ENCODE results near the gene PLEKHA4.
"Not testable (repeated sequence)": the region's sequence is repeated elsewhere in the genome, so short reads cannot be mapped to it uniquely, and the experiment has no call there.

The PLEKHA4 gene, protein sequence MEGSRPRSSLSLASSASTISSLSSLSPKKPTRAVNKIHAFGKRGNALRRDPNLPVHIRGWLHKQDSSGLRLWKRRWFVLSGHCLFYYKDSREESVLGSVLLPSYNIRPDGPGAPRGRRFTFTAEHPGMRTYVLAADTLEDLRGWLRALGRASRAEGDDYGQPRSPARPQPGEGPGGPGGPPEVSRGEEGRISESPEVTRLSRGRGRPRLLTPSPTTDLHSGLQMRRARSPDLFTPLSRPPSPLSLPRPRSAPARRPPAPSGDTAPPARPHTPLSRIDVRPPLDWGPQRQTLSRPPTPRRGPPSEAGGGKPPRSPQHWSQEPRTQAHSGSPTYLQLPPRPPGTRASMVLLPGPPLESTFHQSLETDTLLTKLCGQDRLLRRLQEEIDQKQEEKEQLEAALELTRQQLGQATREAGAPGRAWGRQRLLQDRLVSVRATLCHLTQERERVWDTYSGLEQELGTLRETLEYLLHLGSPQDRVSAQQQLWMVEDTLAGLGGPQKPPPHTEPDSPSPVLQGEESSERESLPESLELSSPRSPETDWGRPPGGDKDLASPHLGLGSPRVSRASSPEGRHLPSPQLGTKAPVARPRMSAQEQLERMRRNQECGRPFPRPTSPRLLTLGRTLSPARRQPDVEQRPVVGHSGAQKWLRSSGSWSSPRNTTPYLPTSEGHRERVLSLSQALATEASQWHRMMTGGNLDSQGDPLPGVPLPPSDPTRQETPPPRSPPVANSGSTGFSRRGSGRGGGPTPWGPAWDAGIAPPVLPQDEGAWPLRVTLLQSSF

DNA sequence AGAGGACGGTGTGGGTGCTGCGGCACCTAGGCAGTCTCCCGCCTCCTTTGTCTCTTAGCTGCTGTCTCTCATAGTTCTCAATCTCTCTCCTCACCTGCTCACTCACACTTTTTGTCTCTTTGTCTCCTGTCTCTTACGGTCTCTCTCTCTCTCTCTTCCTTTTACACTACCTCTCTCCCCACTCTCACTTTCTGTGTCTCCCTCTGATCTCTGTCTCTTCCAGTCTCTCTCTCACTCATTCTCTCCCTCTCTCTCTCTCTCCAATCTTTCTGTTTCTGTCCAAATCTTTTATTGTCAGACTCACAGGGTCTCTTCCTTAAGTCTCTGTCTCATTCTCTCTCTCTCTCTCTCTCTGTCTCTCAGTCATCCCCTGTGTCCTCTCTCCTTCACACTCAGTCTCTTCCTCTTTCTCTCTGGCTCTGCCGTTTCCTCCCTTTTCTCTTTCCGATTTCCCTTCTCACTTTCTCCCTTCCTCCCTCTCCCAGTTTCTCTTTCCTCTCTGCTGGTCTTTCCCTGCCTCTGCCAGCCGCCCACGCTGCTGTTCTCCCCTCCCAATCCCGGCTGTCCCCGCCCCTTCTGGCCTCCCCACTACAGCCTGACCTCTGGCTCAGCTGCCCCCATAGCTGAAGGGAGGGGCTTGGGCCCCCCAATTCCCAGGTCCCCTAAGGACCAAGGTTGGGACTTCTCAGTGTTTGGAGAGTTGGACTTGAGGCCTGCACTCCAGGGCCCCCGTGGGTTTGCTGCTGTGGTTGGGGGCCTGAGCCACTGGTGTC is at the start of gene PLEKHA4:
PLEKHA4 (minus strand) TSS at position 504 of the 773 bp plus-strand sequence. CDS start 997 bp downstream, outside the sequence.
- no peak for DNase-seq

DNA sequence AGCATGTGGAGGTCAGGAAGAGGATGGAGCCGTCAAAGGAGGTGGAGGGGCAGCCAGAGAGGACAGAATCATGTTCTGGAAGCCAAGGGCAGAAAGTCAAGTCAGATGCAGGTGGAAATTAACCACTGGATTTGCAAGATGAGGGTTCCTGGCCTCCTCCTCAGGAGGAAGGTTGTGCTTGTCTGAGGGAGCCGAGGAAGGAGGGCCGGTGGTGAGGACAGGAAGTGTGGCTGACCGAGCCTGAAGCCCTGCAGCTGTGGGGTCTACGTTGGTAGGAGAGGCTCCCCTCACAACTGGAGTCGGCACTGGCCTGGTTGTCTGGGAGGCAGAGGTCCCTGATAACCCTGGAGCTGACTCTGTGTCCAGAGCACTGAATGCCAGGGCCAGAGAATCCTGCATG is 49.7 kb upstream of the PLEKHA4 start:
- DNase-seq: no peak

DNA sequence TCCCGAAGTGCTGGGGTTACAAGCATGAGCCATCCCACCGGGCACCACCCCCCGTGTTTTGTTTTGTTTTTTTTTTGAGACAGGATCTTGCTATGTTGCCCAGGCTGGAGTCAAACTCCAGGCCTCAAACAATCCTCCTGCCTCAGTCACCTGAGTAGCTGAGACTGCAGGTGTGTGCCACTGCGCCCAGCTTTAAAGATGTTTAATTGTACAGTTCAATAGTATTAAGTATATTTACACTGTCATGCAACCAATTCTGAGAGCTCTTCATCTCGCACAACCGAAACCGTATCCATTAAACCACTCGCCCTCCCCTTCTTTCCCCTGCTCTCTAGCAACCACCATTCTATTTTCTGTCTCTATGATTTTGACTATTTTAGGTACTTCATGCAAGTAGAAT is 47.3 kb upstream of the PLEKHA4 start:
- DNase-seq: no peak

DNA sequence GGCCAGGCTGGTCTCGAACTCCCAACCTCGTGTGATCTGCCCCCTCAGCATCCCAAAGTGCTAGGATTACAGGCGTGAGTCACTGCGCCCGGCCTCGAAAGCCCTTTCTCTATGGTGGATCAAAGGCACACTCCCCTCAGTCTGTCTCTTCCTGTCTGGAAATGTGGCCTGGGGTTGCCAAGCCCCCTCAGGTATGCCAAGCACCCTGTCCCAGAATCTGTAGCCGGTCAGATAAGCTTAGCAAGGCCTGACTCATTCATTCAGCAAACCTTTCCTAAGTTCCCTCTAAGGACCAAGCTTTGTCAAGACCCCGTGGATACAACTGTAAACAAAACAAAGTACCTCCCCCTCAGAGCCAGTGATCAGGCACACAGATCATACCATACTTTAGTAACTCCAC is 45.8 kb upstream of the PLEKHA4 start:
- no peak for DNase-seq

DNA sequence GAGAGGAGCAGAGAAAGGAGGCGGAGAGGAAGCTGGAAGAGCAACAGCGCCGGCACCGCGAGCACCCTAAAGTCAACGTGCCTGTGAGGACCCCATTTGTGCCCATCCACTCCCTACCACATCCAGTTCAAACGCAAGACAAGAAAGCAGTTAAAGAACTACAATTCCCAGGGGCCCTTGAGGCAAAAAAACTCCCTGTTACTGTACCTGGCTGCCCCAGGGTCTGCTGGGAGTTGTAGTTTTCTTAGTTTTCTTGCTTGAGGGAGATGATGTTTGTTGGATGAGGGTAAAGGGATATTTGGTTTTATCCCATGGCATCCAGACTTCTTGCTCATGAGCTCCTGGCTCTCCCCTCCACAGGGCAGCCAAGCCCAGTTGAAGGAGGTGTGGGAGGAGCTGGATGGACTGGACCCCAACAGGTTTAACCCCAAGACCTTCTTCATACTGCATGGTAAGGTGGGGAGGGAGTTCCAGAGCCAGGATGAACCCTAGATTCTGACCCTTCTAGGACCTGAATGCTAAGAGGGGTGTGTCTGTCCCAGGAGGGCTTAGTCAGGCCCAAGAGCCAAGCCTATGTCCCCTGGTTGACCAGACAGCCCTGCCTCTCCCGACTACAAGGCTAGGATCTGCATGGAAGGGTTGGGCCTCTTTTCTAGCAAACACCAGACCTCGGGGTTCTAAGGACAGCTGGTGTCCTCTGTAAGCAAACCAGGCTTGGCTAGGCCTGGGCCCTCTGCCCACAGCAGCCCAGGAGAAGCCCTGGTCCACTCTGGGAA is 44.9 kb upstream of the PLEKHA4 start:
- DNase-seq: no peak

DNA sequence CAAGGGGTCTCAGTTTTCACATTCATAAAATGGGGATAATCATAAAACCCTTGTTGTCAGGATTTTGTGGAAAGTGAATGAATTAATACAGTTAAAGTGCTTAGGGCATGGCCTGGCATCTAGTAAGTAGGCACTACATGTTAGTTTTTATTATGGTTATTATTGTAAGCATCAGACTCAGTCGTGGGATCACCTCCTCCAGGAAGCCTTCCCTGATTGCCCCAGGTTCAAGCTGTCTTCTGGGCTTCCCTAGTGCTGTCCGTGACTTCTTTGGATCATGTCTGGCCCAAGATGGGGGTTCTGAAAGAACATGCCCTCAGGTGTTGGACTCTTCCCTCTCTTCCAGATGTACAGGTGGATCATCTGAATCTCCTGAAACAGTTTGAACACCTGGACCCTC is 42.4 kb upstream of the PLEKHA4 start:
- no peak for DNase-seq

DNA sequence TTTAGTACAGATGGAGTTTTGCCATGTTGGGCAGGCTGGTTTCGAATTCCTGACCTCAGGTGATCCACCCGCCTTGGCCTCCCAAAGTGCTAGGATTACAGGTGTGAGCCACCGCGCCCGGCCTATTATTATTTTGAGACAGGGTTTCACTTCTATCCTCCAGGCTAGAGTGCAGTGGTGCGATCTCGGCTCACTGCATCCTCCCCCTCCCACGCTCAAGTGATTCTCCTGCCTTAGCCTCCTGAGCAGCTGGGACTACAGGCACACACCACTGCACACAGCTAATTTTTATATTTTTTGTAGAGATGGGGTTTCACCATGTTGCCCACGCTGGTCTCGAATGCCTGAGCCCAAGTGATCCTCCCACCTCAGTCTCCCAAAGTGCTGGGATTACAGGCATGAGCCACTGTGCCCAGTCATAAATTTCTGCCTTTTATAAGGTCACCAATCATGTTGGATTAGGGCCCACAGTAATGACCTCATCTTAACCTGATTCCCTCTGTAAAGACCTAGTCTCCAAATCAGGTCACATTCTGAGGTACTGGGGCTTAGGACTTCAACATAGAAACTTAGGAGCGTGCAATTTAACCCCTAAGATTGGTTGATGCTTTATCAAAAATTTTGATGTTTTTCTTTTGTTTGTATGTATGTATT is 41.1 kb upstream of the PLEKHA4 start:
- not testable (repeated sequence) for DNase-seq

DNA sequence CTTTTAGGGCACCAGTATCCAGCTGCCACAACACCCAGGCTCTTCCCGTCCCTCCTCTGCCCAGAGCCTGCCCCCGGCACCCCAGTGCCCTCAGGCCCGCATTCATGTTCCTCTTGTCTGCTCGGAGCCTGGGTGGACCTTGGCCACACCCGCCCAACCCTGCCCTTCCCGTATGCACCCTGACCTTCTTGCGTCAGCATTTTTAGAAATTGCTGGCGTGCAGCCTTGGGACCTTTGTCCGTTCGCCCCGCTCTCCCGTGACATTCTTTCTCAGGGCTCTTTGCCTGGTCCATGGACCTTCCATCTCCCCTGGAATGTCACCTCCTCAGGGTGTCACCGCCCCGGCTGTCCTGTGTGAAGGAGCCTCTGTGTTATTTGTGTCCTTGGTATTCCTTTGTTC is 39.3 kb upstream of the PLEKHA4 start:
- no peak for DNase-seq

DNA sequence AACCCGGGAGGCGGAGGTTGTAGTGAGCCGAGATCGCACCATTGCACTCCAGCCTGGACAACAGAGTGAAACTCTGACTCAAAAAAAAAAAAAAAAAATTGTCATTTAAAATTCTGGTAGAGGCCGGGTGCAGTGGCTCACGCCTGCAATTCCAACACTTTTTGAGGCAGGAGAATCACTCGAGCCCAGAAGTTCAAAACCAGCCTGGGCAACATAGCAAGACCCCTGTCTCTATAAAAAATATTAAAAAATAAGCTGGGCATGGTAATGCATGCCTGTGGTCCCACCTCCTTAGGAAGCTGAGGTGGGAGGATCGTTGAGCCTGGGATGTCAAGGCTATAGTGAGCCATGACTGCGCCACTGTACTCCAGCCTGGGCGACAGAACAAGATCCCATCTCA is 37.9 kb upstream of the PLEKHA4 start:
- no peak for DNase-seq

DNA sequence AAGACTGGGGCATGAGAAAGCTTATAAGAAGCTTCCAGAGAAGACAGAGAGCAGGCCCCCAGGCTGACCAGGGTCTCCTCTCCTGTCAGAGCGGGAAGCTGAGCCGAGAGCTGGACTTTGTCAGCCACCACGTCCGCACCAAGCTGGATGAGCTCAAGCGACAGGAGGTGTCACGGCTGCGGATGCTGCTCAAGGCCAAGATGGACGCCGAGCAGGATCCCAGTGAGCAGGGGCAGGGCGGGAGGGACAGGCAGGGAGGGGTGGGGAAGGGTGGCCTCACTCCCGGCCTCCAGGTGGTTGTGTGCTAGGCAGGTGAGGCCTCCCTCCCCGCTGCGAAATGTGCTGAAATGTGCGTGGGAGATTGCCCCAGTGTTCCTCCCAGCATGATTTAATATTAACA is 37.2 kb upstream of the PLEKHA4 start:
- no peak for DNase-seq

DNA sequence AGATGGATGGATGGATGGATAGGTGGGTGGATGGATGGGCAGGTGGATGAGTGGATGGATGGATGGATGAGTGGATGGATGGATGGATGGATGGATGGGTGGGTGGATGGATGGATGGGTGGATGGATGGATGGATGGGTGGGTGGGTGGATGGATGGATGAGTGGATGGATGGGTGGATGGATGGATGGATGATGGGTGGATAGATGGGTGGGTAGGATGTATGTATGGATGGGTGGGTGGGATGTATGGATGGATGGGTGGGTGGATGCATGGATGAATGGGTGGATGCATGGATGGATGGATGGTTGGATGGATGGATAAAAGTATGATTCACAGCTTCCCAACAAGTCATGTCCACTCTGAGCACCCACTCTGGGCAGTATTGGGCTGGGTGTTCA is 35.4 kb upstream of the PLEKHA4 start:
- DNase-seq: not testable (repeated sequence)

DNA sequence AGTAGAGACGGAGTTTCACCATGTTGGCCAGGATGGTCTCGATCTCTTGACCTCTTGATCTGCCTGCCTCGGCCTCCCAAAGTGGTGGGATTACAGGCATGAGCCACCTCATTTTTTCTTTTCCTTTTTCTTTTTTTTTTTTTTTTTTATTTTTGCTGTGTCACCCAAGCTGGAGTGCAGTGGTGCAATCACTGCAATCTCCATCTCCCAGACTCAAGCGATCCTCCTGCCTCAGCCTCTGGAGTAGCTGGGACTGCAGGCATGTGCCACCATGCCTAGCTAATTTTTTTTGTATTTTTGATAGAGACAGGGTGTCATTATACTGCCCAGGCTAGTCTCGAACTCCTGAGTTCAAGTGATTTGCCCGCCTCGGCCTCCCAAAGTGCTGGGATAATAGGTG is 33.9 kb upstream of the PLEKHA4 start:
- DNase-seq: not testable (repeated sequence)

DNA sequence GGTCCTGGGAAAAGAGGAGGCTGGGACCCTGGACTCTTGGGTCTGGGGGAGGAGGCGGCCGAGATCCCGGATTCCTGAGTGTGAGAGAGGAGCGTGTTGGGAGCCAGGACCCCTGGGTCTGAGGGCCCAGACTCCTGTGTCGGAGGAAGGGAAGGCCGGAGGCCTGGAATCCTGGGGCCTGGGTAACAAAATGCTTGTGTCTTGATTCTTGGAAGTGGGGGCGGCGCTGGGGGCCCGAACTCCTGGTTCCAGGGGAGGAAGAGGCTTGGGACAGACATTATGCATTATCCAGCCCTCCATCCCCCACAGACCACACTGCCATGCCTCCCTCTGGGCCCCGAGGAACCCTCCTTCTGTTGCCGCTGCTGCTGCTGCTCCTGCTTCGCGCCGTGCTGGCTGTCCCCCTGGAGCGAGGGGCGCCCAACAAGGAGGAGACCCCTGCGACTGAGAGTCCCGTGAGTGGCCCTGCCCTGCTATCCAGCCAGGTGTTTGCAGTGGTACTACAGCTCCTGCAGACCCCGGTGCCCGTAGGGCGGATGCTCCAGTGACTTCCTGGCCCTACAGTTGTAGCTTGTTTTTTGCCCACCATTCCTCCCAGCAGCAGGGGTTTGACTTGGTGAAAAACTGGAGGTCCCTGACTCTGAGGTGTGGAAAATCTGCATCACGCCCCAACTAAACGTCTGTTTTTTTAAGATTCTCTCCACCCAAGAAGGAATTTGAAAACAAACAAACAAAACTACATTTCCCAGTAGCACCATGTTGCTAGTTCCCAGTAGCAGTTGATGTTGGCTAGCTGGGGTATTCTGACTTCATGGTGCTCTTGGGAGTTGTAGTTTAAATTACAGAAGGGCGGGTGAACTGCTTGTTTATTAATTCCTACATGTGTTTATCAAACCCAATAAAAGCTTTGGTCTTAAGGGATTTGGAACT is 32.3 kb upstream of the PLEKHA4 start:
- DNase-seq: no peak

DNA sequence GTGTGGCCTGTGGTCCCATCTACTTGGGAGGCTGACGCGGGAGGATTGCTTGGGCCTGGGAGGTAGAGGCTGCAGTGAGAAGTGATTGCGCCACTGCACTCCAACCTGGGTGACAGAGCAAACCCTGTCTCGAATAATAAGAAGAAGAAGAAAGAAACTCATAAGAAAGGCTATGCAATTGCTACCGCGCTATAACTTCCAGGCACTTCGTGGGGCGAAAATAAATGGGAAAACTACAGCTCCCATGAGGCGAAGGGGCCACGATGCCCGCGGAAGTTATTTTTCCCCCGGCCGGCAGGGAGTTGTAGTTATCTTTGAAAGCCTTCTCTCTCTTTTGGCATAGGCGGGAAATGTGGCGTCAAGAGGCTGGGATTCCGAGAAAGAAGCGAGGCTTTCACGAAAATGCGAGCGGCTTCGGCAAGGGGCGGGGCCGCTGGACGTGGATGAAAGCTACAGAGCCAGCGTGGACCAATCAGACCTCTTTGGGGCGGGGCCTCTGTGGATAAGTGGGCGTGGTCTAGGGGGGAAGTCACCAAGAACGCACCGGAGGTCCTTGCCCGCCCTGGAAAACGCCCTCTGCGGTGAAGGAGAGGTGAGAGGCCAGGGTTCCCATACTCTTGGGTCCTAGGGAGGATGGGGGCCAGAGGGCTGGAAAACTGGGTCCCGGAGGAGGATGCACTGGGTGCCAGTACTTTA is 31.5 kb upstream of the PLEKHA4 start, which contains the start of gene NUCB1:
NUCB1 (plus strand) TSS at position 532 of the 696 bp plus-strand sequence. CDS start 485 bp downstream, outside the sequence.
- peak; percentile 89 for DNase-seq

DNA sequence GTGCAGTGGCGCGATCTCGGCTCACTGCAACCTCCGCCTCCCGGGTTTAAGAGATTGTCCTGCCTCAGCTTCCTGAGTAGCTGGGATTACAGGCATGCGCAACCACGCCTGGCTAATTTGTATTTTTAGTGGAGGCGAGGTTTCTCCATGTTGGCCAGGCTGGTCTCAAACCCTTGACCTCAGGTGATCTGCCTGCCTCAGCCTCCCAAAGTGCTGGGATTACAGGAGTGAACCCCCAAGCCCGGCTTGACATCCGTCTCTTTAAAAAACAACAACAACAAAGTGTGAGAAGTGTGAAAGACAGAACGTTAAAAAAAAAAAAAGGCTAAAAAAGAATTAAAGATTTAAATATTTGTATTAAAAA is 31.0 kb upstream of the PLEKHA4 start:
- DNase-seq: not testable (repeated sequence)

DNA sequence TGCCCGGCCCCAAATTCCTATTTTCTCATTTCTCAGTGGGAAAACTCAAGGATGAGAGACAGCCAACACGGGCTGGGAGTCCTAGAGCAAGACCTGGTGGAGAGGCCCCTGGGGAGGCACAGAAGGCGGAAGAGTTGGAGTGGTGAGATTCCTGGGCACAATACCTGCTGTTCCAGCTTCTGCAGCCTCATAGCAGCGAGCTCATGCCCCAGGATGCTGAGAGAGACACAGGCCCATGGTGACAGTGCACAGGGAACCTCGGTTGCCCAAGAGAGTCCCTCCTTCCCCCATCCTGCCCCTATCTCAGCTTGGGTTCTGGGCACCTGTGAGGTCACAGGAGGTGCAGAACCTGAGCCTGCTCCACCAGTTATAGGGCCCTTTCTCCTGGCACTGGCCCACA is 28.8 kb upstream of the PLEKHA4 start:
- no peak for DNase-seq

DNA sequence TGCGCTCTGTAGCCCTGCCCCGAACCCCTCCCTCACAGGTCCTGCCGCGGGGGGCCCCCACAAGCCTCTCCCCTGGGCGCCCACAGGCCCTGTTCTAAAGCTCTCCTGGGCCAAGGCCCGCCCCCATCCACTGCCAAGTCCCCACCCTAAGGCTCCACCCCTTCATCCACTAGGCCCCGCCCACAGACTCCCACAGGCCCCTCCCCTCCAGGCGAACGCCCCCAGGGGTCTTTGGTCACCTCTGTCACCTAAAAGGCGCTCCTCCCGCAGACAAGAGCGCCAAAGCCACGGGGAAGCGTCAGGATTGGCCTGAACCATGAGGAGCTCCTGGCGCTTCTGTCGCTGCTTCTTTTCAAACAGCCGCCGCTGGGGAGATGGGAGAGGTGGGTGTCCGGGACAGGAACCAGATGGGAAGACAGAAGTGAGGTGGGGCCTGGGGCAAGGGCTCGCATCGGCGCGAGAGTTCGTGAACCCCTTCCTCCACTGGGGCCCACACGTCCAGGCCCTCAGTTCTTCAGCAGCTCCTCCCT is 27.8 kb upstream of the PLEKHA4 start:
- no peak for DNase-seq

DNA sequence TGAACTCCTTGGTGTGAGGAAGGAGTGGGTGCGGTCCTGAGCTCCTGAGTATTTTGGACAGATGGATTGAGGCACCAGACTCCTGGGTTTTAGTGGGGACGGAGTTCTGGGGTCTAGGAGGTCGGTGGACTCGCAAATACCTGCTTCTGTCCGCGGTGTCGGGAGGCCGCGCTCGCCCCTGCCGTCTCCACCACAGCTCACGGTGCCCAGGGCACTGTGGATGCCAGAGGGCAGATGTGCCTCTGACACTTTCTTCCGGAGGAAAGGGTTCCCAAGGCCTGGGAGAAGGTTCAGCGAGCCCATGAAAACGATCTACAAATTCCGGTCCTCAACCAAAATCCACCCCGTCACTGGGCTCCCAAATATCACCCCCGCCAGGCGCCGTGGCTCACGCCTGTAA is 26.8 kb upstream of the PLEKHA4 start:
- DNase-seq: no peak

DNA sequence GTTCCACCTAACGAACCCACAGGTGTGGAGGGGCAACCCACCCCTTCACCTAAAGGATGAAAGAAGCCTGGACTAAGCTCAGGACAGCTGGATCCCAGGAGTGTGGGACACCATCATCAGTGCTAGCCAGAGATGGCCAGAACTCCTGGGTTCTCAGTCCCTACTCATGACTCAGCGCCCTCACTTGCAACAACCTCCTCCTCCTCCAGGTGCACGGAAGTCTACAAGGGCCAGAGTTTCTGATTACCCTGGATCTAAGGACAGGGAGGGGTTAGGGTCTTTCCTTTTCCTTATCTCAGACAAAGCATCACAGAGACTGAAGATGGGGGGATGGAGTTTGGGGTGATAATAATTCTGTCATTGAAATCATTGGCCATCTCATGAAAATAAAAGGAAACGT is 22.1 kb upstream of the PLEKHA4 start:
- DNase-seq: no peak

DNA sequence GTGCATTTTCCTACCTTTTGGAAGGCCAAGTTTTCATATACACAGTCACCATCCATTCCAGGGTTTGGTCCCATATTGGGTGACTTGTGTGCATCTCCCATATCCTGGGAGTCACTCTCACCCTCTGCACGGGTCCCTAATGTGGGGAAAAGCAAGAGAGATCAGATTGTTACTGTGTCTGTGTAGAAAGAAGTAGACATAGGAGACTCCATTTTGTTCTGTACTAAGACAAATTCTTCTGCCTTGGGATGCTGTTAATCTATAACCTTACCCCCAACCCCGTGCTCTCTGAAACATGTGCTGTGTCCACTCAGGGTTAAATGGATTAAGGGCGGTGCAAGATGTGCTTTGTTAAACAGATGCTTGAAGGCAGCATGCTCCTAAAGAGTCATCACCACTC is 21.1 kb upstream of the PLEKHA4 start:
- not testable (repeated sequence) for DNase-seq
